Bronchial epithelial cell (primary cell): Measurements from ENCODE around the gene RNF168. TPM values are rescaled to one million over a fixed set of nuclear protein-coding genes. Genes with fewer than 3 reads are reported as not detected.
"Not testable (repeated sequence)": the region's sequence is repeated elsewhere in the genome, so short reads cannot be mapped to it uniquely, and the experiment has no call there.

Source experiments
- DNase-seq: peaks from one replicate; pipeline ENCODE4 v3.0.0-alpha.2; 2010; ENCODE audit warnings: low read depth
- FAIRE-seq: peaks from 2 replicates; lab custom pipeline; 2011; peaks lifted over from hg19 to GRCh38; lab: Jason Lieb, UNC
- H3K27me3 ChIP-seq: 2 replicates; pipeline ENCODE4 v1.5.1; 2011; ENCODE audit warnings: low read length; ENCODE audit not compliant: control insufficient read depth, insufficient read depth
- H3K36me3 ChIP-seq: 2 replicates; pipeline ENCODE4 v1.5.1; 2011; ENCODE audit warnings: low read length; ENCODE audit not compliant: control insufficient read depth, insufficient read depth
- H3K4me3 ChIP-seq: 2 replicates; pipeline ENCODE4 v1.5.1; 2011; ENCODE audit warnings: mild to moderate bottlenecking, low read depth, low read length, control low read depth
- CTCF ChIP-seq: IDR thresholded peaks from 2 replicates; pipeline ENCODE4 v1.5.1; 2011; ENCODE audit warnings: mild to moderate bottlenecking, moderate library complexity, low read length, control low read depth, inconsistent platforms; ENCODE audit not compliant: insufficient read depth, severe bottlenecking
- total RNA-seq: library from RNA; depleted of rRNA; stranded (reverse); fragments of >200 nt; gene quantifications from 2 replicates; pipeline ENCODE4 v1.2.1, GENCODE V29; 2014

Gene RNF168
- total RNA-seq, 1 donor from 2014 or later, result 8.2 TPM

- FAIRE-seq, result no peak
- H3K27me3 ChIP-seq, result no peaks in the 10 kb centered on the region
- H3K36me3 ChIP-seq, result no peaks in the 10 kb centered on the region
- peak; percentile 21 for DNase-seq
- H3K4me3 ChIP-seq, result peak overlapping the region; percentile 31
- peak; percentile 60 for TF ChIP-seq CTCF
These were observed 25.2 kb upstream of the RNF168 start for GRCh38 chr3:196528639-196529233.

- no peaks in the 10 kb centered on the region for H3K27me3 ChIP-seq
- no peak for TF ChIP-seq CTCF
- no peak overlapping the region for H3K4me3 ChIP-seq
- DNase-seq (no peak), FAIRE-seq (no peak)
- no peaks in the 10 kb centered on the region for H3K36me3 ChIP-seq
These were observed 21.6 kb upstream of the RNF168 start for GRCh38 chr3:196525141-196525540.

GRCh38 chr3:196524527-196524926, 21.0 kb upstream of the RNF168 start:
- FAIRE-seq (no peak), DNase-seq (peak; percentile 17)
- H3K4me3 ChIP-seq, result no peak overlapping the region
- H3K36me3 ChIP-seq, result no peaks in the 10 kb centered on the region
- H3K27me3 ChIP-seq, result no peaks in the 10 kb centered on the region
- TF ChIP-seq CTCF, result peak; percentile 17

GRCh38 chr3:196523841-196524240, 20.3 kb upstream of the RNF168 start:
- Histone ChIP-seq H3K4me3 (no peak overlapping the region), H3K27me3 (no peaks in the 10 kb centered on the region), H3K36me3 (no peaks in the 10 kb centered on the region)
- no peak for TF ChIP-seq CTCF
- FAIRE-seq, result no peak
- DNase-seq, result no peak

- not testable (repeated sequence) for DNase-seq, FAIRE-seq, H3K4me3 ChIP-seq, H3K27me3 ChIP-seq, H3K36me3 ChIP-seq
These were observed 17.7 kb upstream of the RNF168 start for GRCh38 chr3:196521291-196521690.

- Histone ChIP-seq H3K36me3 (no peaks in the 10 kb centered on the region), H3K4me3 (no peak overlapping the region), H3K27me3 (no peaks in the 10 kb centered on the region)
- no peak for FAIRE-seq
- TF ChIP-seq CTCF, result no peak
- DNase-seq, result no peak
These were observed 16.1 kb upstream of the RNF168 start for GRCh38 chr3:196519718-196520082.
